Right renal cortex interstitium (tissue), 3 donors: ENCODE measurements around the gene SLC12A7. TPM values are rescaled to one million over a fixed set of nuclear protein-coding genes. Genes with fewer than 3 reads are reported as not detected.

Source experiments
- DNase-seq, 3 donors: peaks; one replicate each; pipeline ENCODE4 v3.0.0-alpha.2; 2013; ENCODE audit warnings: low read depth in 3 of 3, low spot score in 2 of 3
- polyA plus RNA-seq, 3 donors: library from polyadenylated mRNA; unstranded; fragments of 120-200 nt; gene quantifications; one replicate each; pipeline ENCODE4 v1.2.1, GENCODE V29; 2013; ENCODE audit not compliant: insufficient read length in 3 of 3

SLC12A7 gene
- polyA plus RNA-seq, 3 donors, result 27.8 to 32.7 (median 31.7) TPM

DNA sequence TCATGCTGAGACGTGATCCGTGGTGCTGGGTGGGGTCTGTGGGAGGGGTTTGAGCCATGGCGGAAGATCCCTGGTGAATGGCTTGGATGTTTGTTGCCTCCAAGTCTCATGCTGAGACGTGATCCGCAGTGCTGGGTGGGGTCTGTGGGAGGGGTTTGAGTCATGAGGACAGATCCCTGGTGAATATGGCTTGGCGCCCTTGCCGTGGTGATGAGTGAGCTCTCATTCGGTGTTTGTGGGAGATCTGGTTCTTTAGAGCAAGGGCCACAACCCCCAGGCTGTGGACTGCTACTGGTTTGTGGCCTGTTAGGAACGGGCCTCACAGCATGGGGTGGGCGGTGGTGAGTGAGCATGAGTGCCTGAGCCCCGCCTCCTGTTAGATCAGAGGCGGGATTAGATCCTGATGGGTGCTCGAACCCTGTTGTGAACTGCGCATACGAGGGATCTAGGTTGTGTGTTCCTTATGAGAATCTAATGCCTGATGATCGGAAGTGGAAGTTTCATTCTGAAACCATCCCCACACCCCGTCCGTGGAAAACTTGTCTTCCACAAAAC lies 72.1 kb downstream of the SLC12A7 start:
- DNase-seq, result no peak

DNA sequence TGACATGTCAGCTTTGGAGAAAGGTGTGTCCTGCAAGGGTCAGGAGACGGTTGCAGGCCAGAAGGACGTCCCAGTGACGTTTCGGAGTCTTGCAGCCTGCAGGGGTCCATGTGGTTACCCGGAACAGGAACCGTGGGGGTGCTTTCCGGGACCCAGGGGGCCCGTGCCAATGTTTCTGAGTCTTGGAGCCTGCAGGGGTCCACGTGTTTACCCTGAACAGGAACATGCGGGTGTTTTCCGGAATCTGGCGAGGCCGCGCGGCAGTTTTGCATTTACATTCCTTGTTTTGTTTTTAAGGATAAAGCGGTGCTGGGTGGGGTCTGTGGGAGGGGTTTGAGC lies 72.7 kb downstream of the SLC12A7 start:
- no peak for DNase-seq

DNA sequence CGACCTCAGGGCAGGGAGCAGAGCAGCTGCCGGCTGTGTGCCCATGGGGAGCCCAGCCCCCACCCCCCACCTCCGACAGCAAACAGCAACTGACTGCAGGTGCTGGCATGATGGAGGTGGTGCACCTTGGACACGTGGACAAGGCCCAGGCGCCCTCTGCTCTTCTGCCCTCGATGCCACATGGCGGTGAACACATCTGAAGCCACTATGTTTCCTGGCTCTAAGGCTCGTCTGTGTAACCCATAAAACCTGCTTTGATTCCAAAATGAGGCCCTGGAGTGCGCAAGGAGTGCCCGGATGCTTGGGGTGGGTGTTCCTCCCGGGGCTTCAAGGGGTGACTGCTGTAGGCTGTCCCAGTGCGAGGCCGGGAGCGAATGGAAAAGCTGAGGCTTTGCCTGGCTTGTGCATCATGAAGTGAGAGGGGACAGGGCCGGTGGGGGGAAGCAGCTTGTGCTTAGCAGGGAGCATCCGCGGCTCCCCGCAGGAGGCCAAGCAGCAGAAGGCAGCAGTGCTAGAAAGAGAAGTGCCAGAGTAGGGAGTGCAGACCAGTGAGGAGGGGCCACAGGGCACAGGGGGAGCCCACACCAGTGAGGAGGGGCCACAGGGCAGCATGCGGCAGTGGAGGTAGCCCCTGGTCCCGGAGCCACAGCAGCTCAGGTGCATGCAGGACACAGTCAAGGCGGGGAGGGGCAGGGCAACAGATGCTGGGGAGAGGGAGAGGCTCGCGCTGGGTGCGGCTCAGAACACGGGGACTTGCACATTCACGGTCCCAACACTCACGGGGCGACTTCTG lies 73.2 kb downstream of the SLC12A7 start:
- no peak for DNase-seq

DNA sequence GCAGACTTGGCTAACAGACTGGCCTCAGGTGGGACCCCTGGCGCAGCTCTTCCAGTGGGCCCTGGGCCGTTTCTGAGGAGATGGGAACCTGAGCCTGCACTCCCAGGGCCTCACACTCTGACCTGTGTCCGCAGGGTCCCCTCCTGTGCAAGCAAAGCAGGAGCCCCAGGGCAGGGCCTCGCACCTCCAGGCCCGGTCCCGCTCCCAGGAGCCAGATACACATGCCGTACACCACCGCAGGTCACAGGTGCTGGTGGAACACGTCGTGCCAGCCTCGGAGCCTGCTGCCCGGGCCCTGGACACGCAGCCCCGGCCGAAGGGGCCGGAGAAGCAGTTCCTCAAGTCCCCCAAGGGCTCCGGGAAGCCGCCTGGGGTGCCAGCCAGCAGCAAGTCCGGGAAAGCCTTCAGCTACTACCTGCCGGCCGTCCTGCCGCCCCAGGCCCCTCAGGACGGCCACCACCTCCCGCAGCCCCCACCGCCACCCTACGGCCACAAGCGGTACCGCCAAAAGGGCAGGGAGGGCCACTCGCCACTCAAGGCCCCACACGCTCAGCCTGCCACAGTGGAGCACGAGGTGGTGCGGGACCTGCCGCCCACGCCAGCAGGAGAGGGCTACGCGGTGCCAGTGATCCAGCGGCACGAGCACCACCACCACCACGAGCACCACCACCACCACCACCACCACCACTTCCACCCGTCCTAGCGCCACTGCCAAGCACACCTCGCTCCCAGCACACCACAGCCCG lies 74.0 kb downstream of the SLC12A7 start:
- DNase-seq, result no peak

DNA sequence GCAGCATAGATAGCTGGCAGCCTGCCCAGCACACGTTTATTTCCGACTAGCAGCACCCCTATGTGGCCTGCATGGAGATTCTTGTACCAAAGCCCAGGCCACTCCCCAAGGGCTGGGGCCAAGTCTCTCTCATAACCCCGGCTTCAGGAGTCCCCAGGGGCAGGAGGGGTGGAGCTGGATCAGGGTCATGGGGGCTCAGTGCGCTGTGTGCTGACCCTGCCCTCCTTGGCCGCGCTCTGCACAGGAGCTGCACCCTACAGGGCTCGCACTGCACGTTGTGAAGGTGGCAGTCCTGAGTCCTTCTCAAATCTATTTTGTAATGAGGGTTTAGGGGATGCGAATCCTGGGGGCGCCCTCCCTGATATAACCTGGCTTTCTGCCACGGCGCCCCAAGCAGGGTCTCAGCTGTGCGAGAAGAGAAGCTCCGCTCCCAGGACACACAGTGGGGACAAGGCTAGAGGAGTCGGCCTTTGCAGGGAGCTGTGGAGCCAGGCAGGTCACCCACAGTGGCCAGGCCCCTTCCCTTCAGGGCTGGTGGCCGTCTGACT lies 74.7 kb downstream of the SLC12A7 start:
- DNase-seq, result no peak

DNA sequence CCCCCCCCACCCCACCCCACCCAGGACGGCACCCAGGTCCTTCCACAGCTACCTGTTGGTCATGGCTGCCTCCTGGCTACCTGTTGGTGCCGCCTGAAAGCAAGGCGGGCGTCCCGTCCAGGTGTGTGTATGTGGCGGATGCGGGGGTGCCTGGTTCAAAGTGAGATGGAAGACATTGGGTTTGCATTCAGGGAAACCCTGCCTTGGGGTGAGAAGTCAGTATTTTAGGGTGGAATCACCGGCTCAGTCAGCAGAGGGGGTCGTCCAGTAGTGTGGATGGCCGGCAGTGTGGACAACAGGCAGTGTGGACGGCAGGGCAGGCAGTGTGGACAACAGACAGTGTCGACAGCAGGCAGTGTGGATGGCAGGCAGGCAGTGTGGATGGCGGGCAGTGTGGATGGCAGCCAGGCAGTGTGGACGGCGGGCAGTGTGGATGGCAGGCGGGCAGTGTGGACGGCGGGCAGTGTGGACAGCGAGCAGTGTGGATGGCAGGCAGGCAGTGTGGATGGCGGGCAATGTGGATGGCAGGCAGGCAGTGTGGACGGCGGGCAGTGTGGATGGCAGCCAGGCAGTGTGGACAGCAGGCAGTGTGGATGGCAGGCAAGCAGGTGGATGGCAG lies 75.2 kb downstream of the SLC12A7 start:
- no peak for DNase-seq

DNA sequence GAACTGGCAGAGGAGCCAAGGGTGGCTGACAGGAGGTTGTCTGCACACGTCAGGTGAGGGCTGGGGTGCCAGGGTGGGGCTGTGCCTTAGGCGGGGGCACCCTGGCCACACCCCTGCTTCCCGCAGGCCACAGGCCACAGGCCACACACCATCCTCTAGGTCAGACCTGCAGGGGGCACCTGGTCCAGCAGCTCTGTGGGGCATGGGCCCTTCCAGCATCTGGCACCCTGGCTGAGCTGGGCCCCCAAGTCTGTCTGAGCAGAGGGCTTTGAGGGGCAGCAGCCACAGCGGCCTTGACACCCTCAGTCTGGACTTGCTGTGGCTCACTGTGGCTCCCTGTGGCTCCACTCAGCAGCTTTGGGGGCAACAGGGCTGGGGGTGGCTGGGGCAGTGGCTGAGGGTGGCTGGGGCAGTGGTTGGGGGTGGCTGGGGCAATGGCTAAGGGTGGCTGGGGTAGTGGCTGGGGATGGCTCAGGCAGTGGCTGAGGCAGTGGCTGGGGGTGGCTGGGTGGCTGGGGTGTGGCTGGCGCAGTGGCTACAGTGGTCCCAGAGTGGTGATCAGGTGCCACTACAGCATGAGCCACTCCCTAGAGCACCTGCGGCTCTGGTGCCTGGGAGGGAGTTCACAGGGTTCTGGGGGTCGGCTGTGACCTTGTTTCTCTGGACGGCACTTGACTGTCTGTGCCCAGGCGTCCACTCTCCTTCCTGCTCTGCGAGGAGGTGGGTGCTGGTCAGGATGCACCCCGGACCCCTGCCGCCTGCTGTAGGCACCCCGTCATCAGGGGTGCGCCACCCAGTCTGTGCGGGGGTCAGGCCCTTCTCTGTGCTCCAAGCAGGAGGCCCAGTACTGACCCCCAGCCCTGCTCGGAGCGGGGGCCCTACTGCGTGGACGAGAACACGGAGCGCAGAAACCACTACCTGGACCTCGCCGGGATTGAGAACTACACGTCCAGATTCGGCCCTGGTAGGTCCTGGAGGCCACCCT lies 76.2 kb downstream of the SLC12A7 start:
- no peak for DNase-seq

DNA sequence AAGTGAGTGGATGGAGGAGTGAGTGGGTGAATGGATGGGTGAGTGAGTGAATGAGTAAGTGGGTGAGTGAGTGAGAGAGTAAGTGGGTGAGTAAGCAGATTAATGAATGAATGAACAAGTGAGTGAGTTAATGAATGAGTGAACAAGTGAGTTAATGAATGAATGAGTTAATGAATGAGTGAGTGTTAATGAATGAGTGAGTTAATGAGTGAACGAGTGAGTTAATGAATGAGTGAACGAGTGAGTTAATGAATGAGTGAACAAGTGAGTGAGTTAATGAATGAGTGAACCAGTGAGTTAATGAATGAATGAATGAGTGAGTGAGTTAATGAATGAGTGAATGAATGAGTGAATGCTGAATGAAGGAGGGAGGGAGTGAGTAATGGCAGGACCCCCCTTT lies 76.9 kb downstream of the SLC12A7 start:
- DNase-seq, result no peak

DNA sequence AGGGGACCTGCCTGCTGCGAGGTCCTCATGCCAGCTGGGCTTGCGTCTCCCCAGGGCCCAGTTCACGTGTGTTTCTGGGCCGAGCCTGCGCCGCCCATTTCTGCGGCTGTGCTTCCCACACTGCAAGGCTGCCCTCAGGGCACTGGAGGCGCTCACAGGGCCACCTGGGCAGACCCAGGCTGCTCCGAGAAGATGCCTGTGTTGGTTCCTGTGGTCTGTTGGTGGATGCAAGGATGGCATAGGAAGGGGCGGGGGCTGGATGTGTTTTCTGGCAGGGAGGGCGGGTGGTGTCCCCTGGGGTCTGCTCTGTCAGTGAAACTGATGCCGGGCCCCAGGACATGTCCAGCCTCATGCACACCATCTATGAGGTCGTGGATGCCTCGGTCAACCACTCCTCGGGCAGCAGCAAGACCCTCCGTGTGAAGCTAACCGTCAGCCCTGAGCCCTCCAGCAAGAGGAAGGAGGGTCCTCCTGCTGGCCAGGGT lies 77.4 kb downstream of the SLC12A7 start:
- no peak for DNase-seq

DNA sequence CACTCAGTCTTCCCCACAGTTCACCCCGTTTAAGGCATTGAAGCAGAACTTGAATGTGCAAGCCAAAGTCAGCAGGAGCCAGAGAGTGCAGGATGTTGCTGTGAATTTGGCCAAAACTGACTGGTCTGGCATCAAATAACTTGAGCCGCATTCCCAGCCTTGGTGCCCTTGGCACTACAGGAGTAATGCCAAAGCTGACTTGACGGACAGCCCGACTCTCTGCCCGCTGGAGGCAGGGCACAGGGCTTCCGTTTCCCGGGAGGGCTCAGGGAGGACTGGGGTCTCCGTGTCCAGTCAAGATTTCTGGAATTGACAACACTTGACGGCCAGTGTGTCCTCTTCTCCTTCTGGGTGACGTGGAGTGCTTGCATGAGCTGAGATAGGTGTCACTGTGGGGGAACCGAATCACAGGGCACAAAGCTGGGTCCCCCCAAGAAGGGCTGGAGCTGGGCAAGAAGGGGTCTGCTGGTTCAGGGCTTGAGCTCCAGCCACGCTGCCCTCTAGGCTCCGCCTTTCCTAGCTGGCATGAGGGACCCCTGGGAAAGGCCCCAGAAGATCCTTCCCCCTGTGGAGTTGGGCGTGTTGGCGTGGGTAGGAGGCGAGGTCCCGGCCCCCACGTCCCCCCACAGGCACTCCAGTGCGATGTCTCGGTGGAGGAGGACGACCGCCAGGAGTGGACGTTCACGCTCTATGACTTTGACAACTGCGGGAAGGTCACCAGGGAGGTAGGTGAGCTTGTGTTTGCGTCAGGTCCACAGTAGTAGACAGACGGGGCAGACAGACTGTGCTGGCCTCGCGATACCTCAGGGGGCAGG lies 78.0 kb downstream of the SLC12A7 start:
- no peak for DNase-seq

DNA sequence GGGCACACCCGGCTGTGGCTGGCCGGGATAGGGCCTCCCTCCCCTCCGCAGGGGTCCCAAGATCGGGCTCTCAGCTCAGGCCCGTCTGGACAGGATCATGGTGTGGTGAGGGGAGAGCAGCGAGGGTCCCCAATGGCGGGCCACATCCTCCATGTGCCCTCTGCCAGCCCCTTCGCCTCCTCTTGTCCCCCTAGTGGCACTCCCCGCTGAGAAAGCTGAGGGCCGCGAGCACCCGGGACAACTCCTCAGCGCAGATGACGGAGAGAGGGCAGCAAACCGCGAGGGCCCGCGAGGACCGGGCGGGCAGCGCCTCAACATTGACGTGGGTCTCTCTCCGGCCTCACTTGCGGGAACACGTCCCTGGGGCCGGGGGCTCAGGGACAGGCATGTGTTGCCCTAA lies 78.7 kb downstream of the SLC12A7 start:
- no peak for DNase-seq

DNA sequence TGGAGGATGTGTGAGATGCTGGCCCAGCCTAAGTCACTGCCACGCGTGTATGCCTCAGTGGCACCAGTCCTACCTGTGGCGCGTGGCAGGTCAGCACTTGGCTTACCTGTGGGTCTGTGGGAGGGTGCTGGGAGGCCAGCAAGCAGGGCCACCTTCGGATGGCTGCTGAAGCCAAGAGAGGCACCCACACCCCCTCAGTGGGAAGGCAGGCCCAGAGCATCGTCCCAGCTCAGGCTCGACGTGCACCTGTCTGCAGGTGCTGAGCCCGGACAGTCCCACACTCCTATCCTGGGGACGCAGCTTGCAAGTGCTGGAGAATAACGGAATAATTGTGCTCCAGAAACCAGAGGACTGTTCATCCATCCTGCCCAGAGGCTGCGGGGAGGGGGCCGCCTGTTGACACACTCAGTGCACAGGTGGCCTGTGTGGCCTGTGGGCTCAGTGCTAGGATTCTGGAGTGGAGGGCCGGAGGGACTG lies 79.3 kb downstream of the SLC12A7 start:
- no peak for DNase-seq

DNA sequence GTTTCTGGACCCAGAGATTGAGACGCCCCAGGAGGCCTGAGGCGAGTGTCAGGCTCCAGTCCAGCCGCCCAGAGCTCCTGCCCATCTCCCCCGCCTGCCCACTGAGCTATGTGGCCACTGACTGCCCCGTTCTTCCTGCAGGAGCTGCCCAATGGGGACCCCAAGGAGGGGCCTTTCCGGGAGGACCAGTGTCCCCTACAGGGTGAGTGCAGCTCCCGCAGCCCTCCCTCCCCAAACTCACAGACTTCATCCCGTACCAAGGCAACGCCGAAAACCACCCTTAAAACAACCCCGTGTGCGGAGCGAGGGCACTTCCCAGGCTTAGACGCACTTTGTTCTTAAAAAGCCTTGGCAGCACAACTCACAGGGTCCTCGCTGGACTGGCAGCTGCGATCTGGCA lies 79.9 kb downstream of the SLC12A7 start:
- DNase-seq, result no peak

DNA sequence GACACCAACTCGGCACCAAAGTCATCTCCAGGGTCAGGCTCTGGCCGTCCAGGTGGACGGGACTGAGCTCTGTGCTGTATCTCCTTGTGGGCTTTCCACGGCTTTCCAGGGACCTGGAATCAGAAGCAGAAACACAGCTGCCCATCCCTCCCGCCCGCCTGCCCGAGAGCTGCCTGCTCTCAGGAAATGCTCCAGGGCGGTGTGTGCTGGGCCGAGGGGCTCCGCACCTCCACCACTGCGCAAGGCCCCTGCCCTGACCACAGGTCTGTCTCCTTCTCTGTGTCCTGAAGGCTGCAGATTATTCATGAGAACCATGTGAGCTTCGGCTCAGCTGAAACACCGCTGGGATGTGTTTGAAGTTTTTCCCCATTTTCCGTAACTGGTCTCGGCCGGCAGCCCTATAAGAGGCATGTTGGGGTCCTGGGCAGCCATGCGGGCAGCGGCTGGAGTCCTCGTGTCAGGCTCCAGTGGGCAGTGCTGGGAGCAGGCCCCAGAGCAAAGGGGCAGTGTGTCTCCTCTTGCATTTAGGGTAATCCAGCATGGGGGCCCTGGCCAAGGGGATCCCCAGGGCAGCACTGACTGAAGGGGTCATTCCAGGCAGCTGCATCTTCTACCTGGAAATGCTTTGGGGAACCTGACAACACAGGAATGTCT lies 80.4 kb downstream of the SLC12A7 start:
- no peak for DNase-seq

DNA sequence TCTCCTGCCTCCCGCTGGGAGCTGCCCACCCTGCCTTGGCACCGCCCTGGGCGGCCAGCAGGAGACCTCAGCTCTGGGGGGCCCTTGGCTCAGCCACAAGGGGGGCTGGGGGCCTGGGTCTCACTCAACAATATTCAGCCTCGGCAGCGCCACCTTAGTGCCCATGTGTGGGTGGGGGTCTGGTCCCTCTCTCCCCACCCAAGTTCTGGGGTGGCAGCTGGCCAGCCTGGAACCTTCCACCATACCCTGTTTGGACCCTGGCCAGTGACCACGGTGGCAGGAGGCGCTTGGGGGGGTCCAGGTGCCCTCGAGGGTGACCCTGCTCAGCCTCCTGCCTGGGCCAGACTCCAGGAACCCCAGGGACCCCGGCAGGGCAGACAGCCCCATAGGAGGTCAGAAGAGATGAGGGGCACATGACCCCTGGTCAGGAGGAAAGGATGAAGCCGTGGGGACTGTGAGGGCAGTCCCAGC lies 81.0 kb downstream of the SLC12A7 start:
- DNase-seq, result no peak

DNA sequence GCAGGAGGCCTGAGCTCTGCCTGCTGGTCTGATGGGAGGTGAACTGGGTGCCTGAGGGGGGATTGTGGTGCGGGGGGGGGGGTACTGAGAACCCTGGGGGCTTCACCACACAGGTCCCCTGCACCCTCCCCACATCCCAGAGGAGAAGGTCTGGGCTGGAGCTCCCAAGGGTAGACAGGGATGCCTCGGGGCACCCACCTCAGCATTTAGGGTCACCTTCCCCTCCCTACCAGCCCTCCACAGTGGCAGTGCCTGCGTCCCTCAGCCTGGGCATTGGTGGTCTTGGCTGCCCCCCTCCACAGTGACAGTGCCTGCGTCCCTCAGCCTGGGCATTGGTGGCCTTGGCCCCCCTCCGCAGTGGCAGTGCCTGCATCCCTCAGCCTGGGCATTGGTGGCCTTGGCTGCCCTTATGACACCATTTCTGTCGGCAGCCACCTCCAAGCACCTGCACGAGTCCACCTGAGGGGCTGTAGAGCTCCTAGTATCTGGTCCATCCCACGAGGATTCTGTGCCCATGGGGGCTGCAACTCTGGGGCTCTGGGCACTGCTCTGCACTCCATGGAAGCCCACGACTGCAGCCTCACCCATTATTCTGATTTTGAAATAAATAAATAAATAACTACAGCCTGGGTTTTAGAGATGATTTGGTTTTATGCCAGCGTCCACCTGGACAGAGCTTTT lies 81.8 kb downstream of the SLC12A7 start:
- DNase-seq, result no peak

DNA sequence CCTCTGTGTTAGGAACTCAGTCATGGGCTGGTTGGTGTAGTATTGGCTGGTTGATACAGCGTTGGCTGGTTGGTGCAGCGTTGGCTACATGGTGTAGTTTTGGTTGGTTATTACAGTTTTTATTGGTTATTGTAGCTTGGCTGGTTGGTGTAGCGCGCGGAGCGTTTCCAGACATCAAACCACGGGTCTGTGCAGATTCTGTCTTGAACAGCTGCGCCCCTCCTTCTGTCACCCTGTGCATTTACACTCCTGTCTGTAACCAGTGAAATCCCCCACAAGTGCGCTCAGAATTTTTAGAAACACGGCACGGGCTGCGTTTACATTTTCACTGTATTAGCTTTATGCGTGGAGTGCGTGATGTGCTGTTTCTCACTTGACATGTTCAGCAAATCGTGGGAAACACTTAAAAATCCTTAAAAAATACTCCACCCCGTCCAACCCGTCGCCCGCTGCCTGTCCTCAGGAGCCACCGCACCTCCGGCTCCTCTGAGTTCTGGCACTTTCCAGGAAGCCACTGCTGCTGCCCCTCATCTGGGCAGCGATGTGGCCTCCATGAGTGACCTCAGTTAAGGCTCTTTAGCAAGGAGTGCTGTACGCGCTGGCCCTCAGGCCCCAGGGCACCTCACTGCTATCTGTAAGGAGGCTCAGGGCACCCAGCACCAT lies 82.5 kb downstream of the SLC12A7 start:
- no peak for DNase-seq
